Spleen (tissue), 7 donors: ENCODE data around the gene PPM1H.

Experiments
- CTCF ChIP-seq, 11 experiments: fragments of 200-600 bp in 7 of 11; fragments of 450-650 bp in 4 of 11; sonication (generic) in 4 of 11; IDR thresholded peaks in 8 of 11; conservative IDR thresholded peaks in 3 of 11; 1 replicate in 7 of 11; 2 replicates in 4 of 11; pipeline versions ENCODE4 v1.4.0 to v1.8.0; 2016 to 2021; ENCODE audit warnings: antibody characterized with exemption in 11 of 11, inconsistent platforms in 4 of 11, mild to moderate bottlenecking in 1 of 11
- POLR2A ChIP-seq, 3 donors: fragments of 450-650 bp; IDR thresholded peaks; one replicate each; pipeline ENCODE4 v1.5.1; 2017; ENCODE audit warnings: antibody characterized with exemption in 3 of 3, mild to moderate bottlenecking in 1 of 3
- POLR2AphosphoS5 ChIP-seq, 3 donors: sonication (generic); formaldehyde crosslinking; IDR thresholded peaks; one replicate each; pipeline ENCODE4 v1.5.1; 2017; ENCODE audit warnings: antibody characterized with exemption in 3 of 3
- donor health status: DM: no; HTN: no; CAD: no; lungs with moderate emphysema.
- donor health status: DM: no; HTN: no; CAD: no.
- donor health status: DM: no; HTN: no; CAD: no.

DNA sequence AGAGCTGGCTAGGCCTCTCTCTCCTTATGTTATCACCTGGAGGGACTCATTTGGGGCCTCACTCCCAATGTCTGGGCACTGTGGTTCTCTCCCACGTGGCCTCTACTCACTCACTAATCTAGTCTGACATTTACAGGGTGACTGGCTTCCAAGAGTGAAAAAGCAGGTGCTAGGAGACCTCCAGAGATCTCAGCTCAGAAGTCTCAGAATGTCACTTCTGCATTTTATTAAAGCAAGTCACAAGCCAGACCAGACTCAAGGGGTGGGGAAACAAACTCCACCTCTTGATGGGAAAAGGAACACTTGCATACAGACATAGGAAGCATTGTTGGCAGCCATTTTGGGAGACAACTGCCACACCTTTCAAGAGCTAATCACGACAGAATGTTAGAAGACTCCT, 292.5 kb downstream of the PPM1H start:
- TF ChIP-seq CTCF (IDR thresholded peaks at IDR 0.05 in 8 of 11, conservative IDR thresholded peaks at IDR 0.05 in 3 of 11) (no peak), POLR2A (IDR thresholded peaks at IDR 0.05) (no peak), POLR2AphosphoS5 (IDR thresholded peaks at IDR 0.05) (no peak)
